ENCODE results near the gene TASOR.

- TF ChIP-seq CTCF (IDR thresholded peaks at IDR 0.05), result no peak
- no peak for TF ChIP-seq POLR2A (IDR thresholded peaks at IDR 0.05)
Observed at GRCh38 chr3:56706629-56707028, 23.6 kb upstream of the TASOR start.

Data from thyroid gland (tissue), 4 donors.